Hematopoietic multipotent progenitor cell treated with erythropoietin and hydrocortisone succinate and interleukin-3 and kit ligand, for 15 days (in vitro differentiated cells): ENCODE measurements around the gene GTPBP2.
"Not testable (repeated sequence)": the region's sequence is repeated elsewhere in the genome, so short reads cannot be mapped to it uniquely, and the experiment has no call there.

Source experiments
- DNase-seq: peaks from one replicate; pipeline ENCODE4 v3.0.0-alpha.2; 2015; ENCODE audit warnings: low spot score

The GTPBP2 gene

DNA sequence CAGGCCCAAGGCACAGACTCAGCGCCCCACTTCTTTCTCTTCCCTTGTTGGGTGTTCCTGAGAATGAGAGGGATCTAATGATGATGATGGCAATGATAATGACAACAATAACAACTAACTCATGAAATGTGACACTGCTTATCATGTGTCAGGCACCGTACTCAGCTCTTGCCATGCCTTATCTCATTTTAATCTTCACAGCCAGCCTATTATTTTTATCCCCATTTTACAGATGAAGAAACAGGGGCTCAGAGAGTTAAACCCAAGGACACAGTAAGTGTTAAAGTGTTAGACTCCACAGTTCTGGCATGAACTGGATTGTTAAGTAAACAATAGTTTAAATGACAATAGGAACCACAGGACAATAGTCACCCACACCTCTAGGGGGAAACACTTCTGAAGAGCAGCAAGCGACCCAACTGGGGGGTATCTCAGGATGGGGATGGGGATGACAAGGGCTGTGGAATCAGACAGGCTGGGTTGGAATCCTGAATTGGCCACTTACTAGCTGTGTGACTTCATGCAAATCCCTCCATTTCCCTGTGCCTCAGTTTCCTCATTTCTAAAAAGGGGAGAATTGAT is 28.2 kb upstream of the GTPBP2 start:
- no peak for DNase-seq

DNA sequence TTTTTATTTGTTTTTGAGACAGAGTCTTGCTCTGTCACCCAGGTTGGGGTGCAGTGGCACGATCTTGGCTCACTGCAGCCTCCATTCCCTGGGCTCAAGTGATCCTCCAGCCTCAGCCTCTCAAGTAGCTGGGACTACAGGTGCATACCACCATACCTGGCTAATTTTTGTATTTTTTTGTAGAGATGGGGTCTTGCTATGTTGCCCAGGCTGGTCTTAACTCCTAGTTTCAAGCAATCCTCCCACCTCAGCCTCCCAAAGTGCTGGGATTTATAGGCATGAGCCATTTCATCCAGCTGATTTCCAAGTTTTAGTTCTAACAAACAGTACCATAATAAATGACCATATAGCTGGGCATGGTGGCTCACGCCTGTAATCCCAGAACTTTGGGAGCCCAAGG is 23.8 kb upstream of the GTPBP2 start:
- not testable (repeated sequence) for DNase-seq

DNA sequence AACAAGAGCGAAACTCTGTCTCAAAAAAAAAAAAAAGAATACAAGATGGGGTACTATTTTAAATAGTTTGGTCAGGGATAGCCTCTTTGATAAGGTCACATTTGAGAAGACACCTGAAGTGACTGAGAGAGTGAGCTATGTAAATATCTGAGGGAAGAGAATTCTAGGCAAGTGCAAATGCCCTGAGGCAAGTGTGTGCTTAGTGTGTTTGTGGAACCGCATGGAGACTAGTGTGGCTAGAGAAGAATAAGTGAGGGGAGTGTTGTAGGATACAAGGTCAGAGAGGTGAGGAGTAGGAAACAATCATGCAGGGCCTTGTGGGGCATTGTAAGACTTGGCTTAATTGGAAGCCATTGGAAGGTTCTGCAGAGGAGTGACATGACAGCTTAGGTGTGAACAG is 19.2 kb upstream of the GTPBP2 start:
- DNase-seq: no peak

DNA sequence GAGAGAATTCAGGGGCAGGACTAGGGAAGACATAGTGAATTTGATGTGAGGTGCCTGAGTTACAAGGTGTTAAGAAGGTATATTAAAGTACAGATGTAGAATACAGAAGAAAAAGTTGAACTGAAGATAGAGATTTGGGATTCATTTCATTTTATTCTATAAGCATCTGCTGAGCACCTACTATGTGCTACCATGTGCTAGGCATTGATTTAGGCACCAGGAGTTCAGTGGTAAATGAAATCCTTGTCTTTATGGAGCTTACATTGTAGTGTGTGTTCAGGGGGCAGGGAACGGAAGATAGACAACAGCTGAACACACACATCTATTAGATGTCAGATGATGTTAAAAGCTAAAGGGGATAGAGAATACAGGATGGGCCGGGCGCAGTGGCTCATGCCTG is 18.5 kb upstream of the GTPBP2 start:
- no peak for DNase-seq

DNA sequence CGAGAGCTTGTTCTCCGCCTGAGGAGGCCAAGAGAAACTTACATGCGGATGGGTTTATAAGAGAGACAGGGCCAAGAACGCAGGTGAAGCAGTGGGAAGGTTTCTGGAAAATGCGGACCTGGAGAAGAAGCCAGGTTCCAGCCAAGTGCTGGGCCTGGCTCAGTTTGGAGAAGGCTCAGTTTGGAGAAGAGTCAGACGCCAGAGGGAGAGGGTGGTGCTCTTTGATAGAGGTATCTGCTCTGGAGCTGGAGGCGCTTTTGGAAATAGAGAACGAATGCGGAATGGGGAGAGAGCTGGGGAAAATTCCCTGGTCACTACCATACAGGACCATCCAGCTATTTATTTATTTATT is 16.5 kb upstream of the GTPBP2 start:
- no peak for DNase-seq

DNA sequence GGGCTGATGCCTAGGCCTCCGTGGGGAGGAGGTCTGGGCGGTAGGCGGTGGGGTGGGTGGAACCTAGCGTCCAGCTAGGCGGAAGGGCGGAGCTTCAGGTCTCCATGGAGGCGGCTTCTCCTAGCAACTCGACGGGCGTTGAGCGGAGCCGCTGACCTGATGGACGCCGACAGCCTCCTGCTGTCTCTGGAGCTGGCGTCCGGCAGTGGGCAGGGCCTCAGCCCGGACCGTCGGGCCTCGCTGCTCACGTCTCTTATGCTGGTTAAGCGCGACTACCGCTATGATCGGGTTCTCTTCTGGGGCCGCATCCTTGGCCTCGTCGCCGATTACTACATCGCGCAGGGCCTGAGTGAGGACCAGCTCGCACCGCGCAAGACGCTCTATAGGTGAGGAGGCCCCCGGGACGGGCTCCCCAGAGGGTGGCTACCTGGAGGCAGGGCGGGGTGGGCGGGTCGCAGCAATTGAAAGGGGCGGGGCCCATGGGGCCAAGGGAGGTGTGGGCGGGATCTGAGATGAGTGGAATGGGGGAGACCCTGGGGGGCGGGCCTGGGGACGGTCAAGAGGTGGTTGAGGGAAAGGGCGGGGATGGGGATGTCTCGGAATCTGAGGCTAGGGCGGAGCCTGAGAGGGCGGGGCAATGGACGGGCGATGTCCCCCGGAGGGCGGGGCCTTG is 16.0 kb upstream of the GTPBP2 start, which contains the start of gene RSPH9:
Gene RSPH9 (plus strand): TSS at position 97 of the 673 bp plus-strand sequence. CDS start 63 bp downstream, at position 160.
- peak; percentile 77 for DNase-seq

DNA sequence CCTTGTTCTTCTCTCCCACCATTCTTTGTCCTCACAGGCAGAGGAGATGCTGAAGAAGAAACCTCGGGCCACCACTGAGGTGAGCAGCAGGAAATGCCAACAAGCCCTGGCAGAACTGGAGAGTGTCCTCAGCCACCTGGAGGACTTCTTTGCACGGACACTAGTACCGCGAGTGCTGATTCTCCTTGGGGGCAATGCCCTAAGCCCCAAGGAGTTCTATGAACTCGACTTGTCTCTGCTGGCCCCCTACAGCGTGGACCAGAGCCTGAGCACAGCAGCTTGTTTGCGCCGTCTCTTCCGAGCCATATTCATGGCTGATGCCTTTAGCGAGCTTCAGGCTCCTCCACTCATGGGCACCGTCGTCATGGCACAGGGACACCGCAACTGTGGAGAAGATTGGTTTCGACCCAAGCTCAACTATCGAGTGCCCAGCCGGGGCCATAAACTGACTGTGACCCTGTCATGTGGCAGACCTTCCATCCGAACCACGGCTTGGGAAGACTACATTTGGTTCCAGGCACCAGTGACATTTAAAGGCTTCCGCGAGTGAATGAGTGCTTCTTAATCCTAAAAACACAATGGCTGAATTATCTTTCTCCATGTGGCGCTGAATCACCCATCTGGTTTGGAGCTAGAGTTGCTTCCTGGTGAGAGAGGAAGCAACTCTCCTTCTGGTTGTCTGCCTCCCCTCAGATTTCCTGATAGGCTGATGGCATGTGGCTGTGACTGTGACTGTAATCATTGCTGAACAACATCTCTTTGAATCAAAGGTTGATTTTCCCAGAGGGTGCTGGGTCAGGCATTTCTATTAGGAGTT is 11.1 kb upstream of the GTPBP2 start:
- DNase-seq: no peak

DNA sequence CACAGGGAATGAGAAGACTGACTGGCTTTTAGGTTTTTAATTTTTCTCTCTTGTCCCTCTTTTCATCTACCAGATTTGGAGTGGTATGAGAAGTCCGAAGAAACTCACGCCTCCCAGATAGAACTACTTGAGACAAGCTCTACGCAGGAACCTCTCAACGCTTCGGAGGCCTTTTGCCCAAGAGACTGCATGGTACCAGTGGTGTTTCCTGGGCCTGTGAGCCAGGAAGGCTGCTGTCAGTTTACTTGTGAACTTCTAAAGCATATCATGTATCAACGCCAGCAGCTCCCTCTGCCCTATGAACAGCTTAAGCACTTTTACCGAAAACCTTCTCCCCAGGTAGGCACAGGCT is 7.2 kb upstream of the GTPBP2 start:
- DNase-seq: no peak

DNA sequence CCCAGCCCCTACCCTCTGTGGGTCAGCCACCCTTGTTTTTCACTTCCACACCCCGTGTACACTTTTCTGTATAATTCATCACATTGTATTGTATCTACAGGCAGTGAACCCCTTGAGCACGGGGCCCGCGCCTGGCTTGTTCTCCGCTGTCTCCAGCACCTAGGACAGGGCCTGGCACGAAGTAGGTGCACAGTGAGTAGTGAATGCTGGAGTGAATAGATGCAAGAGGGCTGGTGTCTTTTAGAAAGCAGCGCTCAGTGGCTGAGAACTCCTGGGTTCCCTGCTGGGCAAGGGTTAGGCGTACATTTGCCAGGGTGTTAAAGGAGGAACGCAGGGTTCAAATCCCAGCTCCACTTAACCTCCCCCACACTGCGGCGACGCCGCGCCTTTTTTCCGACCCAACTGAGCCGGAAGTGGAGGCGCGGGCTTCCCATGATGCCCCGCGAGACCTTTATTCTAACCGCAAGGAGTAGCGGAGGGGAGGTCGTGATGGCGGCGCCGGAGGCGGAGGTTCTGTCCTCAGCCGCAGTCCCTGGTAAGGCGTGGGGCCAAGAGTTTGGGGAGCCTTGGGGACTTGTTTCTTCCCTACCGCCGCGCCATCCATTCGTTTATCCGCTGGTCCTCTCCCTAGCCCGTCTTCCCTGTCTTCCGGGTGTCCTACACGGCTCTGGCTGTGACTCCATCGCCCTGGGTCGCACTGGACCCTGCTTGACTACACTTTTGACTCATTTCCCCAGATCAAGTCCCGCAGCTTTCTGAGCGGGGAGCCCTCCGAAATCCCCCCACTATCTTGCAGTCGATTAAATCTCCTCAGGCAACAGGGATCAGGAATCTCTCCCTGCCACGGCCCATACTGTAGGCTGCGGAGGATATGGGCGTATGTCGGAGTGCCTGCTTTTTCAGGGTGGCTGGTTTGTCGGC is 6.6 kb upstream of the GTPBP2 start, which contains the start of gene MAD2L1BP:
Gene MAD2L1BP (plus strand): TSS at position 454 of the 921 bp plus-strand sequence. CDS start 36 bp downstream, at position 490.
- DNase-seq: peak; percentile 80

DNA sequence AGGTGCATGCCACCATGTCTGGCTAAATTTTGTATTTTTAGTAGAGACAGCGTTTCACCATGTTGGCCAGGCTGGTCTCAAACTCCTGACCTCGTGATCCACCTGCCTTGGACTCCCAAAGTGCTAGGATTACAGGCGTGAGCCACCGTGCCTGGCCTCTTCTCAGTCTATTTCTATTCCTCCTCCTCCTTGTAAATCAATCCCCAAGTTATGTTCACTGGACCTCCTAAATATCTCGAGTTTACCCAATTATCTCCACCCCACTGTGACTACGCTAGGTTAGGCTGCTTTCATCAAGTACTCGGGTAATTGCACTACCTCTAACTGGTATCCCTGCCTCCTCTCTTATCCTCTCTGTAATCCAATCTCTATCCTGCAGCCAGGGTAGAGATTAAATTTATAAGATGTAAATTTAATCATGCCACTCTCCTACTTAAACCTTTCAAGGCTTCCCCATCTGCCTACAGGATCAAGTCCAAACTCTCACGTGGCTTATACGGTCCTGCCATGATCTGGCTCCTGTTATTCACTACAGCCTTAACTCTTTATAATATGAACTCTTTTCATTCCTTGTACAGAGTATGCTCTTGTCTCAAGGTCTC is 5.7 kb upstream of the GTPBP2 start:
- DNase-seq: no peak

DNA sequence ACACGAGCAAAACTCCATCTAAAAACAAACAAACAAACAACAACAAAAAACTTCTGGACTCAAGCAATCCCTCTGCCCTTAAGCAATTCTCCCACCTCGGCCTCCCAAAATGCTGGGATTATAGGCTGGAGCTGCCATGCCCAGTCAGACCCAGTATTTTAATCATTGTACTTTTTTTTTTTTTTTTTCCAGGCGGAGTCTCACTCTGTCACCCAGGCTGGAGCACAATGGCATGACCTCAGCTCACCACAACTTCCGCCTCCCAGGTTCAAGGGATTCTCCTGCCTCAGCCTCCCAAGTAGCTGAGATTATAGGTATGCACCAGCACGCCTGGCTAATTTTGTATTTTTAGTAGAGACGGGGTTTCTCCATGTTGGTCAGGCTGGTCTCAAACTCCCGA is 3.9 kb upstream of the GTPBP2 start:
- not testable (repeated sequence) for DNase-seq

DNA sequence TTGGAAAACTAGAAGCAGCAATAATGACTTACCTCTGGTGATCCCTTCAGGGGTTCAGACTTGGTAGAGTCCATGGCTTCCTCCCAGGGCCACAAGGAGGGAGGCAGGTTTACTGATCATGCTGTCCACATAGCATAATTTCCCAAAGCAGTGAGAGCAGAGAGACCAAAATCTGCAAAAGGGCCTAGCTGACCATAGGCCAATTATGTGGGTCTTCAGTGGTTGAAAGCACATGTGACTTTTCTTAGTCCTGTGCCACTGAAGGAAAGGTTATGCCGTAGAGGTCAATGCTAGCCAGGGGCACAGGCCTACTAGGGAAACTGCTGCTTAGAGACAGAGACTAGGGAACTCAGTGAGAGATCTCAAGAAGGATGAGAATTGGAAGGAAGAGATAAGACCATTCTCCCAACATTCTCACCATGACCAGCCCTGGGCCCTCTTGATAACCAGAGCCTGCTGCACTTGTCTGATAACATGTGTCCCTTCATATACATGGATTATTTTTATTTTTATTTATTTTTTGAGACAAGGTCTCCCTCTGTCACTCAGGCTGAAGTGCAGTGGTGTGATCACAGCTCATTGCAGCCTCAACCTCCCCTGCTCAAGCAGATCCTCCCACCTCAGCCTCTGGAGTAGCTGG is 2.0 kb upstream of the GTPBP2 start:
- DNase-seq: peak; percentile 93

DNA sequence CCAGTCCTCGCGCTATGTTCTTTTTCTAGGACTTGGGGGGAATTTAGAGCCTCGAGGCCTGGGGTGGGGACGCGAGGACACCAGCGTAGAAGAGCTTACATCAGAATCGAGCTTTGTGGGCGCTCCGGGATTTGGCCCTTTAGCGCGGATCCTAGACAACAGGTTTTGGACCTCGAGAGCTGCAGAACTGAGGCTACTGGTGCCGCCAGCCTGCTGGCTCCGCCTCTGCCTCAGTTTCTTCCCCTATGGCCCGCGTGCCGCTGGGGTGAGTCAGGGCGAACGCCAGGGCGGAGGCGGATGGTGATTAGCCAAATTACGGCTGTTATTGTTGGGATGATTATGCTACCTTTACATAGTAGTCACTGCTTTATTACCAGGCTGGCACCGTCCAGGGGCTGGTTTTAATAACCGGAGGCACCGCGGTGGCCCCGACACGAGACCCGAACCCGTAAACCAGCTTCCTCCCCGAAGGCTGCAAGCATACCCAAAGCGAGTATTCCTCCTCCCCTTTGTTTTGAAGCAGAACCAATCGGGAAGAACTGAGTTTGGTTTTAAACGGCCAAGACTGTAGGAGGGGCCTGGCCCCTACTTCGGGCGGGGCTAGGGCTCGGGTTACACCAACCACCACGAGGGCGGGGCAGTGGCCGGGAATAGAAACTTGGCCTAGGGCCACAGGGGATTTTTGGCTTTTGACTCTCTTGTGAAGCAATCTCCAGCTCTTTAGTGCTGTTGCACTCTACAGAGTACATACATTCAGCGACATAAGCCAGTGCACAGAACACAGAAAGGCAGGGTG is 639 bp upstream of the GTPBP2 start:
- DNase-seq: peak; percentile 97

DNA sequence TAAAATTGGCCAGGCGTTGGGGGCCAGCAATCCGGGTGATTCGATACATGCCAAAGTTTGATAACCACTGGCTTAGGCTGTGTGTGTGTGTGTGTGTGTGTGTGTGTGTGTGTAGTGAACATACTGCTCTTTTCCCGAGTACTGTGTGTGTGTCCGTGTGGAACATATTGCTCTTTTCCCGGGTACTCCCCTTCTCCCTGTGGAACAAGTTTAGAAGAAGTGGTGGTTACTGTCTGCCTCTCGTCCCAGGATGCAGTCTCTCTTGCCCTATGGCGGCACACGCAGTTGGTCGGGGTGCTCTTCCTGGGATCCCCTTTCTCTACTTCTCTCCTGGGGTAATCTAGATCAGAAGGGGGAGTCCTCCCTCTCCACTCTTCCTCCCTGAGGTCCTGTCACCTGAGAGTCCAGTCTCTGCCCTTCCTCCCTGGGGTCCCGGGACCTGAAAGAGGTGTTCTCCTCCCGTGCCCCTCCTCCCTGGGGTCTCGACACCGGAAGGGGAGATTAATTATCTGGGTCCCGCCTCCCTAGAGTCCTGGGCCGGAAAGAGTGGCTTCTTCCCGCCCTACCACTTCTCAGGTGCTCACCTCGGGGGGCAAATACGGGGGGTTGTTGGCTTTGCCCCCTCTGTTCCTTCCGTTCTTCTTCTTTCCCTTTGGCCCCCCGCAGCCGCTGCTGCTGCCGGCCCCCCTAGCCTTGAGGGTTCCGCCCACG is 516 bp downstream of the GTPBP2 start:
- DNase-seq: peak; percentile 38

DNA sequence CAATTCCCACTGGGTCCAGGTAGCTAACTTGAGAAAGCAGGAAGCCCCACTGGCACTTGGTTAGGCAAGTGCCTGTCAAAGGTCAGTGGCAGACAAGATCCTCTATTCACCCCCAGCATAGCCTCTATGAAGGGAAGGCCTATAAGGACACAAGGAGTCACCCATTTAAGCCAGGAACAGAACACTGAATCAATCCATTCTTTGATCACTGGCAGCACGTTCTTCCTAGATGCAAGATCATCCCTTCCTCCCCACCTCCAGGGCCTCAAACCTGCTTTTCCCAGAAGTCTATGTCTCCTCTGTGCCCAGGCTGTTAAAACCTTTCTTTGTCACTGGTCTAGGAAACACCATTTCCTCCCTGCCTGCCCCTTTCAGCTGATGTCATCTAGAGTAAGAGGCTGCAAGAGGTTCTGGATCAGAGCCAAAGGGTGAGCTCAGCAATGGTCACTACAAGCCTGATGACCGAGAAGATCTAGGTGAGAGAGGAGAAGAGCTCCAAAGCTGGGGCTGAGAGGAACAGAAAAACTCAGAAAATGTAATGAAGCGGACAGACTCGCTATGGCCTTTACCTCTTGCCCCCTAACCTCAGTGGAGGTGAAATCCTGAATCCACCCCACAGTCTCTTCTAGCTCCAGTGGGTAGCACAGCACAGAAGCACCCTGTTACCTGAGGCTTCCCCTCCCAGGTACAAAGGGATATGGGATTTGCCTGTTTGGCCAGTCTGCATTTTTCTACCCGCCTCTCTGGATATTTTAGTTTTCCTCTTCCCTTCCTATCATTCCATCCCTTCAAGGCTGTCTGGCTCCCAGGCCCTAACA is 1.8 kb downstream of the GTPBP2 start:
- DNase-seq: peak; percentile 81

DNA sequence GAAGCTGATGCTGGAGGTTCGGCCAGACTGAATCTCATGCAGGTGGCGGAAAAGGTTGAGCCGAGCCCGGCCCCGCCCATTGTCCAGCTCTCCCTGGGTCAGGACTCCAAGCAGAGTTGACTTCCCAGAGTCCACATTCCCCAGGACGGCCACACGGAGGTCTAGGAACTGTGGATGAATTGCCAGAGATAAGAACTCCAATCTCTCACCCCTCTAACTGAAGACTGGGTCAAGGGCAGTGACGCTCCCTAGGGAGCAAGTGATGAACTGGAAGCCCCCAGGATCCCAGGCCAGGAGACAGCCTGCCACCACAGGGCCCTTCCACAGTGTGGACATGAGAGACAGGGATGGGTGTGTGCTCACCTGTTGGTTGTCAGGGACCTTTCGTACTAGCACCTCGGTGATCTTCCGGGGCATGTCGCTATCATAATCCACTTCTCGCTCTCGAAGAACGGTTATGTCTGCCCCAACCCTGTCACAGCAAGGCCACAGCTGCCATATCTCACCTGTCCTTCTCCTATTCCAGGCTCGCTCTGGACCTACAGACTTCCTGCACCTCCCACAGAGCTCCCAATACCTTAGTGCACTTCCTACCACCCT is 3.6 kb downstream of the GTPBP2 start:
- DNase-seq: no peak

DNA sequence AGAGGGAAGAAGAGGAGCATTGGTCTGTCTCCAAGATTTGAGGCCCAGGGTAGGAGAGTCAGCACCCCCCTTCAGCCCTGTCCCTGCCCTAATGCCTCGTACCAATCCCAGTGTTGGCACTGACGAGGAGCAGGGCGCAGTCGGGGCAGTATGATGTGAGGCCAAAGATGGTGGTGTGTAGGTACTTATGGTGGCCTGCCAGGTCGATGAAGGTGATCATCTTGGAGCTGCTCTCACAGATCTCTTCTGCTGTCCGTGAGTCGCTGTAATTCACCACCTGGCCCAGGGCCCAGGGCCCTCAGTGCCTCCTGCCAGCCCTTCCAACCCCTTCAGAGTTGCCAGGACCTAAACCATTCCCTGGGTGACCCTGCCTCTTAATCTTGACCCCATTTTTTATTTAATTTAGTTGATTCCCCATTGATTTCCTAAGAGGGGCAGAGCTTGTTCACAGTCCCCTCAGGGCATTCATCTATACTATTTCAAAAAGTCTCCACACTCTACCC is 4.2 kb downstream of the GTPBP2 start:
- no peak for DNase-seq
